ENCODE results near the gene NR2F6. TPM values are rescaled to one million over a fixed set of nuclear protein-coding genes. Genes with fewer than 3 reads are reported as not detected.

Gene NR2F6
- total and polyA plus RNA-seq, 2 of the 4 experiments (the other 2 are of a cell fraction), result 8.4 to 20.5 TPM

- Histone ChIP-seq H3K27me3 (ENCODE audit: control insufficient read depth, insufficient read depth, low read length) (no peaks in the 10 kb centered on the region), H3K56ac (ENCODE audit: extremely low read depth, insufficient read depth, low read length) (no peak overlapping the region), H2BK15ac (ENCODE audit: low read depth, low read length) (no peak overlapping the region), H2BK20ac (ENCODE audit: low read depth, low read length) (no peak overlapping the region), H2AFZ (replicated peaks; ENCODE audit: low read length, poor library complexity) (no peak overlapping the region), H3K79me1 (ENCODE audit: low read depth in 1 of 2, low read length in 2 of 2) (peaks cover 0 to 12% of the 10 kb centered on the region in 2 experiments; a peak in 3 of 4 replicates), H3K9me3 (ENCODE audit: control insufficient read depth, insufficient read depth, low read length) (no peaks in the 10 kb centered on the region), H3K4ac (ENCODE audit: low read depth, low read length) (no peak overlapping the region), H3K27ac (ENCODE audit: insufficient read depth, low read length) (no peak overlapping the region), H4K5ac (ENCODE audit: low read depth, low read length) (no peak overlapping the region), H3K36me3 (ENCODE audit: control insufficient read depth, insufficient read depth, low read length) (peaks cover 67% of the 10 kb centered on the region), H3K18ac (ENCODE audit: low read depth, low read length) (no peak overlapping the region), H3K4me2 (ENCODE audit: low read depth, low read length) (no peak overlapping the region), H3K4me3 (ENCODE audit: insufficient read depth, low read depth, low read length) (no peak overlapping the region), H3K9me1 (ENCODE audit: insufficient read depth, low read length) (no peaks in the 10 kb centered on the region; the same call in 1 of the 2 replicates), H2BK5ac (ENCODE audit: low read depth, low read length, poor library complexity, severe bottlenecking) (no peak overlapping the region), H2AK9ac (replicated peaks; ENCODE audit: low read depth, low read length, poor library complexity) (no peak overlapping the region), H2AK5ac (ENCODE audit: low read depth, low read length) (no peak overlapping the region), H4K8ac (ENCODE audit: low read depth in 2 of 2, low read length in 2 of 2) (no peak overlapping the region), H4K20me1 (ENCODE audit: insufficient read depth, low read length) (peaks cover 4% of the 10 kb centered on the region; the same call in 1 of the 2 replicates), H2BK120ac (ENCODE audit: low read depth, low read length) (no peak overlapping the region), H3K9ac (ENCODE audit: low read depth, low read length) (no peak overlapping the region), H3K23ac (ENCODE audit: low read depth, low read length) (no peak overlapping the region), H3K14ac (replicated peaks; ENCODE audit: low read depth, low read length) (no peak overlapping the region), H3K4me1 (ENCODE audit: control insufficient read depth, insufficient read depth, low read length) (no peaks in the 10 kb centered on the region), H4K91ac (ENCODE audit: insufficient read depth, low read depth, low read length) (no peak overlapping the region)
- TF ChIP-seq RCOR1 (IDR thresholded peaks at IDR 0.05; ENCODE audit: insufficient replicate concordance, low read length) (no peak), MXI1 (IDR thresholded peaks at IDR 0.05; ENCODE audit: borderline replicate concordance, low read depth, low read length) (no peak), FOS (IDR thresholded peaks at IDR 0.05; ENCODE audit: low read depth, low read length) (no peak), RAD21 (IDR thresholded peaks at IDR 0.05; ENCODE audit: low read length) (no peak), NFE2L2 (IDR thresholded peaks at IDR 0.05; ENCODE audit: low read depth, low read length) (no peak), RFX5 (IDR thresholded peaks at IDR 0.05; ENCODE audit: low read depth, low read length) (no peak), MAZ (IDR thresholded peaks at IDR 0.05; ENCODE audit: borderline replicate concordance, low read depth, low read length) (no peak), CHD1 (IDR thresholded peaks at IDR 0.05; ENCODE audit: low read depth, low read length) (no peak), BHLHE40 (IDR thresholded peaks at IDR 0.05; ENCODE audit: low read depth, low read length) (no peak), MAFK (IDR thresholded peaks at IDR 0.05; ENCODE audit: low read depth, low read length) (no peak), SMC3 (IDR thresholded peaks at IDR 0.05; ENCODE audit: low read depth, low read length) (no peak), POLR2A (IDR thresholded peaks at IDR 0.05; ENCODE audit: low read depth, low read length) (no peak), CEBPB (IDR thresholded peaks at IDR 0.05; ENCODE audit: low read depth, low read length) (no peak)
- TF ChIP-seq, protein P1, sequence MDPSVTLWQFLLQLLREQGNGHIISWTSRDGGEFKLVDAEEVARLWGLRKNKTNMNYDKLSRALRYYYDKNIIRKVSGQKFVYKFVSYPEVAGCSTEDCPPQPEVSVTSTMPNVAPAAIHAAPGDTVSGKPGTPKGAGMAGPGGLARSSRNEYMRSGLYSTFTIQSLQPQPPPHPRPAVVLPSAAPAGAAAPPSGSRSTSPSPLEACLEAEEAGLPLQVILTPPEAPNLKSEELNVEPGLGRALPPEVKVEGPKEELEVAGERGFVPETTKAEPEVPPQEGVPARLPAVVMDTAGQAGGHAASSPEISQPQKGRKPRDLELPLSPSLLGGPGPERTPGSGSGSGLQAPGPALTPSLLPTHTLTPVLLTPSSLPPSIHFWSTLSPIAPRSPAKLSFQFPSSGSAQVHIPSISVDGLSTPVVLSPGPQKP (IDR thresholded peaks at IDR 0.05; ENCODE audit: borderline replicate concordance, low read depth, low read length), result no peak
- TF ChIP-seq, protein P2, sequence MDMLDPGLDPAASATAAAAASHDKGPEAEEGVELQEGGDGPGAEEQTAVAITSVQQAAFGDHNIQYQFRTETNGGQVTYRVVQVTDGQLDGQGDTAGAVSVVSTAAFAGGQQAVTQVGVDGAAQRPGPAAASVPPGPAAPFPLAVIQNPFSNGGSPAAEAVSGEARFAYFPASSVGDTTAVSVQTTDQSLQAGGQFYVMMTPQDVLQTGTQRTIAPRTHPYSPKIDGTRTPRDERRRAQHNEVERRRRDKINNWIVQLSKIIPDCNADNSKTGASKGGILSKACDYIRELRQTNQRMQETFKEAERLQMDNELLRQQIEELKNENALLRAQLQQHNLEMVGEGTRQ (IDR thresholded peaks at IDR 0.05; ENCODE audit: low read depth, low read length), result no peak
- ATAC-seq (ENCODE audit: low read depth), result no peak
- peak; percentile 7 for DNase-seq
- 97% methylated on average over 6 of the region's 12 CpGs; no CpG with 5 or more reads in 1 of the 2 experiments for WGBS, 2 experiments (ENCODE audit: extremely low coverage in 2 of 2, insufficient read length in 1 of 2)
- in situ Hi-C loops (cut with MboI; ENCODE audit: low sequenced_read_pairs), result no loop called here
- CTCF ChIA-PET, result no interaction called here
- dilution Hi-C loops (cut with HindIII; ENCODE audit: low sequenced_read_pairs, unreplicated experiment), result no loop called here
- POLR2A ChIA-PET (ENCODE audit: unreplicated experiment), result interaction anchor here (0.5 kb wide), 1 partner anchor 15 kb away, joined by 4 read pairs; no protein-coding TSS in a partner anchor
- no TSS peak for BruUV-seq (replicated peaks)
- intact Hi-C loops (cut with micrococcal nuclease), result no loop called here
Observed at GRCh38 chr19:17184371-17184841, 61.3 kb downstream of the NR2F6 start.

Data from IMR-90 (cell line).